Thyroid gland (tissue), 4 donors: ENCODE results near the gene CCDC24. TPM values are rescaled to one million over a fixed set of nuclear protein-coding genes. Genes with fewer than 3 reads are reported as not detected.

ENCODE experiments used
- DNase-seq, 2 donors: peaks; one replicate each; pipeline ENCODE4 v3.0.0-alpha.2; 2019
- H3K27ac ChIP-seq, 3 donors: fragments of 200-600 bp; sonication (generic); 1 replicate in 2 of 3; 2 replicates in 1 of 3; pipeline ENCODE4 v1.5.1; 2016 to 2019; ENCODE audit warnings: mild to moderate bottlenecking in 1 of 3, moderate library complexity in 1 of 3
- H3K27me3 ChIP-seq: fragments of 200-600 bp; sonication (generic); one replicate; pipeline ENCODE4 v1.5.1; 2019
- H3K36me3 ChIP-seq, 2 donors: fragments of 200-600 bp; sonication (generic); one replicate each; pipeline ENCODE4 v1.5.1; 2016 to 2019
- H3K4me1 ChIP-seq, 2 donors: fragments of 200-600 bp; sonication (generic); one replicate each; pipeline ENCODE4 v1.5.1; 2017 to 2019
- H3K4me3 ChIP-seq, 3 donors: fragments of 200-600 bp; sonication (generic); replicated peaks in 1 of 3; 1 replicate in 2 of 3; 2 replicates in 1 of 3; pipeline ENCODE4 v1.5.1; 2016; ENCODE audit warnings: mild to moderate bottlenecking in 1 of 3
- H3K9me3 ChIP-seq: fragments of 200-600 bp; sonication (generic); one replicate; pipeline ENCODE4 v1.5.1; 2017
- CTCF ChIP-seq, 6 experiments: fragments of 200-600 bp in 3 of 6; fragments of 450-650 bp in 3 of 6; sonication (generic) in 3 of 6; IDR thresholded peaks; one replicate each; pipeline ENCODE4 v1.5.1; 2016 to 2019; ENCODE audit warnings: antibody characterized with exemption in 6 of 6, mild to moderate bottlenecking in 2 of 6, inconsistent platforms in 1 of 6, moderate library complexity in 1 of 6
- POLR2A ChIP-seq, 2 donors: fragments of 450-650 bp; IDR thresholded peaks; one replicate each; pipeline ENCODE4 v1.6.1; 2017; ENCODE audit warnings: antibody characterized with exemption in 2 of 2, mild to moderate bottlenecking in 2 of 2, moderate library complexity in 1 of 2
- WGBS, 2 donors: methylation state at CpG; one replicate each; pipeline ENCODE4 v1.1.5; 2017; 5-methylcytosine and 5-hydroxymethylcytosine counted together
- intact Hi-C: fragments of 100-400 bp; cut with DNase I; formaldehyde crosslinking; loops from one replicate; pipeline ENCODE4 v1.15.1; 2023
- total RNA-seq, 4 donors: library from RNA; depleted of rRNA; stranded (reverse); fragments of >200 nt; gene quantifications; one replicate each; pipeline ENCODE4 v1.2.3, GENCODE V29; 2016

The CCDC24 gene
- total RNA-seq, 4 donors from 2014 or later = 8.0 to 25.4 (median 11.7) TPM

- Histone ChIP-seq H3K36me3 (no peaks in the 10 kb centered on the region), H3K27ac (no peak overlapping the region), H3K4me1 (peaks cover 2 to 3% of the 10 kb centered on the region in 2 donors), H3K4me3 (no peak overlapping the region), H3K9me3 (no peaks in the 10 kb centered on the region), H3K27me3 (no peaks in the 10 kb centered on the region)
- intact Hi-C loops = no loop called here
- DNase-seq = no peak
- no peak for TF ChIP-seq POLR2A (IDR thresholded peaks at IDR 0.05)
- 91 to 94% methylated on average over 11 to 13 of the region's 14 CpGs for WGBS, 2 donors
Observed at GRCh38 chr1:44024031-44024902, 32.9 kb downstream of the CCDC24 start.

- intact Hi-C loops = no loop called here
- Histone ChIP-seq H3K36me3 (no peaks in the 10 kb centered on the region), H3K27me3 (no peaks in the 10 kb centered on the region), H3K9me3 (no peaks in the 10 kb centered on the region), H3K4me3 (no peak overlapping the region), H3K27ac (no peak overlapping the region), H3K4me1 (peaks cover 6 to 7% of the 10 kb centered on the region in 2 donors)
- WGBS, 2 donors = 81 to 89% methylated on average over 13 of the region's 13 CpGs
- TF ChIP-seq CTCF (IDR thresholded peaks at IDR 0.05) (no peak), POLR2A (IDR thresholded peaks at IDR 0.05) (no peak)
- DNase-seq = no peak
Observed at GRCh38 chr1:44024903-44025525, 33.6 kb downstream of the CCDC24 start.

DNA sequence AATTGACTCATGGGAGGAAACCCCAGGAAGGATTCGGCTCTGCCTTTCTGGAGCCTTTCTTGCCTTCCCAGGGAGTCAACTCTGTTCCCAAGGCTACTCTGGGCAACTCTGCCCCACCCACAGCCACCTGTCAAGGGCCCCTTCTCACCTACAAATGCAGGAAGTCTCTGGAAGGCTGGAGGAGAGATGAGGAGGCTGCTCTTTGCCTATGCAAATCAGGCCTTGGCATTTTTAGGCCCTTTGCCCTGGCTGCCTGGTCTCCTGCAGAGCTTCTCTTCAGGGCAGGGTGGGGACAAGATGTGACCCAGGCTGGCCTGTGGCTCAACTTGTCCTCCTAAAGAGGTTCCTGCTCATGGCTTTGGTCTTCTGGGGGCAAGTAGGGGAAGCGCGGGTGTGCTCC lies 34.4 kb downstream of the CCDC24 start:
- 80 to 91% methylated on average over 3 of the region's 3 CpGs for WGBS, 2 donors
- Histone ChIP-seq H3K27ac (no peak overlapping the region), H3K27me3 (no peaks in the 10 kb centered on the region), H3K4me1 (peaks cover 6 to 7% of the 10 kb centered on the region in 2 donors), H3K36me3 (no peaks in the 10 kb centered on the region), H3K9me3 (no peaks in the 10 kb centered on the region), H3K4me3 (no peak overlapping the region)
- DNase-seq = no peak
- no peak for TF ChIP-seq CTCF (IDR thresholded peaks at IDR 0.05)
- no peak for TF ChIP-seq POLR2A (IDR thresholded peaks at IDR 0.05)
- intact Hi-C loops = no loop called here

- TF ChIP-seq CTCF (IDR thresholded peaks at IDR 0.05) (no peak), POLR2A (IDR thresholded peaks at IDR 0.05) (no peak)
- Histone ChIP-seq H3K27ac (no peak overlapping the region), H3K36me3 (no peaks in the 10 kb centered on the region), H3K27me3 (no peaks in the 10 kb centered on the region), H3K4me1 (peaks cover 12% of the 10 kb centered on the region in 2 donors), H3K9me3 (no peaks in the 10 kb centered on the region), H3K4me3 (no peak overlapping the region)
- DNase-seq = no peak
- WGBS, 2 donors = 86 to 92% methylated on average over 3 of the region's 3 CpGs
- intact Hi-C loops = no loop called here
Observed at GRCh38 chr1:44027320-44027719, 35.9 kb downstream of the CCDC24 start.

- no peak for TF ChIP-seq CTCF (IDR thresholded peaks at IDR 0.05)
- TF ChIP-seq POLR2A (IDR thresholded peaks at IDR 0.05) = no peak
- peak; percentile 54 to 70 for DNase-seq
- H3K9me3 ChIP-seq = no peaks in the 10 kb centered on the region
- H3K4me3 ChIP-seq = peak overlapping the region; percentile 48 to 66 (median 57)
- no peaks in the 10 kb centered on the region for H3K36me3 ChIP-seq
- 23 to 24% methylated on average over 17 of the region's 17 CpGs for WGBS, 2 donors
- intact Hi-C loops = no loop called here
- H3K4me1 ChIP-seq = peaks cover 12% of the 10 kb centered on the region in 2 donors
- no peaks in the 10 kb centered on the region for H3K27me3 ChIP-seq
- peak overlapping the region; percentile 44 to 92 (median 85) for H3K27ac ChIP-seq
Observed at GRCh38 chr1:44029260-44029910, 38.0 kb downstream of the CCDC24 start.
